Loucy (cell line): ENCODE measurements around the gene KEL.

Experiments
- EZH2phosphoT487 ChIP-seq: fragments of 200-600 bp; IDR thresholded peaks from 2 replicates; pipeline ENCODE4 v1.6.1; 2018; ENCODE audit warnings: antibody characterized with exemption, mild to moderate bottlenecking, moderate library complexity, borderline replicate concordance
- TF ChIP-seq, protein P1 (sequence below): fragments of 200-600 bp; sonication (generic); conservative IDR thresholded peaks from 2 replicates; pipeline ENCODE4 v1.5.1; 2014; ENCODE audit warnings: mild to moderate bottlenecking, antibody characterized with exemption, low read length

DNA sequence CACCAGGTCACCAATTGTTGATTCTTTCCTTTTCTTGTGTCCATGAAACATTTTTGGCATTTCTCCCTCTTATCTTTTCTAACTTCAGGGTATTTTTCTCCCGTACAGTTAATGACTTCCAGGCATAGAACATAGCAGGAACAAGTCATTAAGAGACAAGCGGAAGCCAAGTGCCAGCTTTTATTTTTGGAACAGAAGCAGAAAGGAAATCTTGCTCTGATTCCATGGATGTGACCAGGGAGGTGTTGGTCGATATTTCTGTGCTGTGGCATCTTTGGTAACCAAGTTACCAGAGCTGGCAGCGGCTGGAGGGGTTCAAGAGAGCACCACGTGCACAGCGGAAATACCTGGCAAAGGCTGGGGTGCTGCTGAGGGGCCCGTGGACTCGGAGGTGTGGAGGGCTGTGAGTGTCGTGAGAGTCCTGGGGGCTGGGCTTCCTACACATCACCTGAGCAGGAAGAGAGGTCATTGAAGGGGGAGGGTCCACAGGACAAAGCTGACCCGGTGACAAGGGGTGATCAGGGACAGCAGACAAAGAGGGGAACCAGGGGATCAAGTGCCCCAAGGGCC, 21.1 kb downstream of the KEL start:
- no peak for TF ChIP-seq EZH2phosphoT487
- TF ChIP-seq, protein P1, sequence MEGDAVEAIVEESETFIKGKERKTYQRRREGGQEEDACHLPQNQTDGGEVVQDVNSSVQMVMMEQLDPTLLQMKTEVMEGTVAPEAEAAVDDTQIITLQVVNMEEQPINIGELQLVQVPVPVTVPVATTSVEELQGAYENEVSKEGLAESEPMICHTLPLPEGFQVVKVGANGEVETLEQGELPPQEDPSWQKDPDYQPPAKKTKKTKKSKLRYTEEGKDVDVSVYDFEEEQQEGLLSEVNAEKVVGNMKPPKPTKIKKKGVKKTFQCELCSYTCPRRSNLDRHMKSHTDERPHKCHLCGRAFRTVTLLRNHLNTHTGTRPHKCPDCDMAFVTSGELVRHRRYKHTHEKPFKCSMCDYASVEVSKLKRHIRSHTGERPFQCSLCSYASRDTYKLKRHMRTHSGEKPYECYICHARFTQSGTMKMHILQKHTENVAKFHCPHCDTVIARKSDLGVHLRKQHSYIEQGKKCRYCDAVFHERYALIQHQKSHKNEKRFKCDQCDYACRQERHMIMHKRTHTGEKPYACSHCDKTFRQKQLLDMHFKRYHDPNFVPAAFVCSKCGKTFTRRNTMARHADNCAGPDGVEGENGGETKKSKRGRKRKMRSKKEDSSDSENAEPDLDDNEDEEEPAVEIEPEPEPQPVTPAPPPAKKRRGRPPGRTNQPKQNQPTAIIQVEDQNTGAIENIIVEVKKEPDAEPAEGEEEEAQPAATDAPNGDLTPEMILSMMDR = no peak
